Vagina (tissue), 2 donors: Measurements from ENCODE around the gene CCDC87.
A peak's percentile ranks its signal among the peaks of the same experiment; 100 is the strongest.

Experiments
- CTCF ChIP-seq, 3 experiments: fragments of 450-650 bp in 2 of 3; fragments of 200-600 bp in 1 of 3; sonication (generic) in 1 of 3; IDR thresholded peaks; one replicate each; pipeline ENCODE4 v1.5.1; 2017 to 2019; ENCODE audit warnings: antibody characterized with exemption in 3 of 3, mild to moderate bottlenecking in 2 of 3, moderate library complexity in 2 of 3
- POLR2A ChIP-seq, 2 donors: fragments of 450-650 bp; IDR thresholded peaks; one replicate each; pipeline ENCODE4 v1.6.1; 2017; ENCODE audit warnings: antibody characterized with exemption in 2 of 2, mild to moderate bottlenecking in 2 of 2, moderate library complexity in 2 of 2

GRCh38 chr11:66638177-66639065, 45.6 kb upstream of the CCDC87 start, which contains the start of gene RBM4:
- TF ChIP-seq CTCF (IDR thresholded peaks at IDR 0.05) = no peak
- peak; percentile 64 to 88 for TF ChIP-seq POLR2A (IDR thresholded peaks at IDR 0.05)
